Erythroblast (primary cell): ENCODE measurements around the gene IL1R2.

Experiments
- GATA1 ChIP-seq: IDR thresholded peaks from 2 replicates; pipeline ENCODE4 v1.6.1; 2011; ENCODE audit warnings: low read depth, mild to moderate bottlenecking, control low read depth, low read length, moderate library complexity
- POLR2A ChIP-seq: IDR thresholded peaks from 2 replicates; pipeline ENCODE4 v1.6.1; 2011; ENCODE audit warnings: mild to moderate bottlenecking, low read length

- TF ChIP-seq POLR2A (no peak), GATA1 (no peak)
Measured at GRCh38 chr2:102003696-102004095, 11.9 kb downstream of the IL1R2 start.
